Retinal pigment epithelial cell (primary cell): ENCODE measurements around the gene MORF4L1.
"Not testable (repeated sequence)": the region's sequence is repeated elsewhere in the genome, so short reads cannot be mapped to it uniquely, and the experiment has no call there.

Source experiments
- DNase-seq: peaks from one replicate; pipeline ENCODE4 v3.0.0-alpha.2; 2010; ENCODE audit warnings: low read depth
- H3K4me3 ChIP-seq: 2 replicates; pipeline ENCODE4 v1.5.1; 2011; ENCODE audit warnings: mild to moderate bottlenecking, low read length, control low read depth, moderate library complexity
- CTCF ChIP-seq: conservative IDR thresholded peaks from 2 replicates; pipeline ENCODE4 v1.5.1; 2011; ENCODE audit warnings: low read depth, low read length, control low read depth, inconsistent platforms

MORF4L1 gene

DNA sequence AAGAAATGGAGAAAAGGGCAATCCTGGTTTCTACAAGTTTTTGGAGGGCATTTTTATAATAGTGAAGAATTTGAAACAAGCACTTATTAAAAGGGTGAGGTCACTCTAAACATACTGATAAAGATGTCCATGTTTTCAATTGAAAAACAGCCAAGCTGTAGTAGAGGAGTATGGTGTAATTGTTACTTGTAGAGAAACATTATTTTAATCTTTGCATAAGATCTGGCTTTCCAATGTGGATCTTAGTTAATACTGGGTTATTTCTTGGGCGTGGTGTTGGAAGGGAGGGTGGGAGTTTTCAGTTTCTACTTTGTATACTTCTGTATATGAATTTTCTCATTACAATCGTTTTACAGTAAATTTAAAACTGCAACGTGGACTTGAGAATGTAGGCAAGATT is 22.8 kb downstream of the MORF4L1 start:
- H3K4me3 ChIP-seq: no peak overlapping the region
- no peak for DNase-seq
- TF ChIP-seq CTCF: no peak

DNA sequence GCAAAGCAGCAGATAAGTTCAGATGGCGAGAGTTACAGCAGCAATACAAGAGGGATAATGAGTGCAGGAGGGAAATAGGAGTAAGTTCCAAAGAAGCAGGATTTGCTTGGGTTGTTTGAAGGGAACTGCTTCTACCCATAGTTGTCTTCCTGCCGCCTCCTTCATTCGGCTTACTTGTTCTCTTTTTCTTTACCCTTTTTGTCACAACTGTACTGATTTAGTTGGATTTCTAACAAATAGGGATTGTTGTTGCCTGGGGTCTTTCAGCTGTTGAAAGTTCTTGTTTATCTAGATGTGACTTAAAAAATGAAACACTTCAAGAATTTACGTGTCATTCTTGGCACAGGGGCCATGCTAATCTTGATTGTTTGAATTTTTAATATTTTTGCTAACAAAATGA is 25.9 kb downstream of the MORF4L1 start:
- TF ChIP-seq CTCF: no peak
- no peak for DNase-seq
- no peak overlapping the region for H3K4me3 ChIP-seq

DNA sequence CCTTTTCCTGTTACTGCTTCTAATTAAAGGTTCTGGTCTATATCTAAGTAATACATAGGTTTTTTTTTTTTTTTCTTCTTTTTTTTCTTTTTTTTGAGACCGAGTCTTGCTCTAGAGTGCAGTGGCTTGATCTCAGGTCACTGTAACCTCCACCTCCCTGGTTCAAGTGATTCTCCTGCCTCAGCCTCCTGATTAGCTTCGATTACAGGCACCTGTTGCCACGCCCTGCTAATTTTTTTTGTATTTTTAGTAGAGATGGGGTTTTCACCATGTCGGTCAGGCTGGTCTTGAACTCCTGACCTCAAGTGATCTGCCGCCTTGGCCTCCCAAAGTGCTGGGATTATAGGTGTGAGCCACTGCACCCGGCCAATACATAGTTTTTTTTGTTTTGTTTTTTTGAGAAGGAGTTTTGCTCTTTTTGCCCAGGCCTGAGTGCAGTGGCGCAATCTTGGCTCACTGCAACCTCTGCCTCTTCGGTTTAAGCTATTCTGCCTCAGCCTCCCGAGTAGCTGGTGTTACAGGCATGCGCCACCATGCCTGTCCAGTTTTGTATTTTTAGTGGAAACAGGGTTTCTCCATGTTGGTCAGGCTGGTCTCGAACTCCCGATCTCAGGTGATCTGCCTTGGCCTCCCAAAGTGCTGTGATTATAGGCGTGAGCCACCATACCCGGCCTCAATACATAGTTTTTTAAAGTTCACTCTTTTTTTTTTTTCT is 28.3 kb downstream of the MORF4L1 start:
- DNase-seq: not testable (repeated sequence)

DNA sequence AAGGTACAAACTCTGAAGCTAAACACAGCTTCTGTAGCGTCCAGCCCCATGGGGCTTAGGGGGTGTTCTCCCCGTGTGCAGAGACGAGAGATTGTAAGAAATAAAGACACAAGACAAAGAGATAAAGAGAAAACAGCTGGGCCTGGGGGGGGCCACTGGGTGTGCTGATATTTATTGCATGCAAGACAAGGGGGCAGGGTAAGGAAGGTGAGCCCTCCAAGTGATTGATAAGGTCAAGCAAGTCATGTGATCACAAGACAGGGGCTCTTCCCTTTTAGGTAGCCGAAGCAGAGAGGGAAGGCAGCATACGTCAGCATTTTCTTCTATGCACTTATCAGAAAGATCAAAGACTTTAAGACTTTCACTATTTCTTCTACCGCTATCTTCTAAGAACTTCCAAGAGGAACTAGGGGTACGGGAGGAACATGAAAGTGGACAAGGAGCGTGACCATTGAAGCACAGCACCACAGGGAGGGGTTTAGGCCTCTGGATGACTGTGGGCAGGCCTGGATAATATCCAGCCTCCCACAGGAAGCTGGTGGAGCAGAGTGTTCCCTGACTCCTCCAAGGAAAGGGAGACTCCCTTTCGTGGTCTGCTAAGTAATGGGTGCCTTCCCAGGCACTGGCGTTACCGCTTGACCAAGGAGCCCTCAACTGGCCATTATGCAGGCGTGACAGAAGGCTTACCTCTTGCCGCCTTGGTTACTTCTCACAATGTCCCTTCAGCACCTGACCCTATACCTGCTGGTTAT is 29.8 kb downstream of the MORF4L1 start:
- not testable (repeated sequence) for H3K4me3 ChIP-seq, DNase-seq

More for the DNA sequence above, 28.3 kb downstream of the MORF4L1 start:
- H3K4me3 ChIP-seq: not testable (repeated sequence)

DNA sequence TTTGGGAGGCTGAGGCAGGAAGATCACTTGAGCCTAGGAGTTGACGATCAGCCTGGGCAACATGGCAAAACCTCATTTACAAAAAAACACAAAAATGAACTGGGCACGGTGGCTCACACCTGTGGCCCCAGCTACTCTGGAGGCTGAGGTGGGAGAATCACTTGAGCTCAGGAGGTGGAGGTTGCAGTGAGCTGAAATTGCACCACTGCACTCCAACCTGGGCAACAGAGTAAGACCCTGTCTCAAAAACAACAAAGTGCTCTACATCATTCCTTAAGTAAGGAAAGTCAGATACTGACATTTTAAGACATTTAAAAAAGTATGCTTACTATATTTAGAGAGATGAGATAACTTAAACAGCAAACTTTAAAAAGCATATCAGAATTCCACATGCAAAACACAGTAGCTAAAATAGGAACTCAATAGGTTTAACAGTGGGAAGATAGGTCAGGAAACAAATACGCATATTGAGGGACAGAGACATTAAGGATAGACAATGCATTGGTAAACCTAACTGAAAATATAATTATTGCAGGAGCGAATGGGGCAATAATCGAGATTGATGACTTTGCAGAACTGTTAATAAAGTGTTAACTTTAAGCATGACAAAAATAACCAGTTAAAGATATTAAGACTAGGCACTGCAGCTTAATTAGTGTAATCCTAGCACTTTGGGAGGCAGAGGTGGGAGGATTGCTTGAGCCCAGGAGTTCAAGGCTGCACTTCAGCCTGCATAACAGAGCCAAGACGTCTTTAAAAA is 32.1 kb downstream of the MORF4L1 start:
- TF ChIP-seq CTCF: no peak
- no peak for DNase-seq
- no peak overlapping the region for H3K4me3 ChIP-seq

DNA sequence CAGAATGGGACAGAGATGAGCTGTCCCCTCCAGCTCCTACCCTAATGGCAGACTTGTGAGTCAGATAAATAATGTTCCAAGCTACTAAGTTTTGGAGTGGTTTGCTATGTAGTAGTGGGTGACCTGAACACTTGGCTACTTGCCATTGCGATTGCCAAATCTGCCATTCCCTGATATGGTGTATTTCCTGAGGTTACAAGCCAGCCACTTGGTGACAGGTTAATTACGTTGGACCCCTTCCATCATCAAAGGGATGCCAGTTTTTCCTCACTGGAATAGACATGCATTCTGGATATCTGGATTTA is 33.6 kb downstream of the MORF4L1 start:
- DNase-seq: no peak
- no peak overlapping the region for H3K4me3 ChIP-seq
- TF ChIP-seq CTCF: no peak

- H3K4me3 ChIP-seq: no peak overlapping the region
- TF ChIP-seq CTCF: peak; percentile 44
- DNase-seq: no peak
These were observed 34.9 kb downstream of the MORF4L1 start for GRCh38 chr15:78907577-78907976.

GRCh38 chr15:78909160-78909695 is 36.5 kb downstream of the MORF4L1 start:
- H3K4me3 ChIP-seq: no peak overlapping the region
- no peak for TF ChIP-seq CTCF
- no peak for DNase-seq
